Activated effector memory CD4-positive, alpha-beta T cell treated with anti-CD3 and anti-CD28 coated beads, Interleukin-2, amount 50 U/mL, for 16 hours (primary cell): Measurements from ENCODE around the gene KRTAP10-8.
"Not testable (repeated sequence)": the region's sequence is repeated elsewhere in the genome, so short reads cannot be mapped to it uniquely, and the experiment has no call there.

Source experiments
- DNase-seq: peaks from one replicate; pipeline ENCODE4 v3.0.0-alpha.2; 2020

The KRTAP10-8 gene

DNA sequence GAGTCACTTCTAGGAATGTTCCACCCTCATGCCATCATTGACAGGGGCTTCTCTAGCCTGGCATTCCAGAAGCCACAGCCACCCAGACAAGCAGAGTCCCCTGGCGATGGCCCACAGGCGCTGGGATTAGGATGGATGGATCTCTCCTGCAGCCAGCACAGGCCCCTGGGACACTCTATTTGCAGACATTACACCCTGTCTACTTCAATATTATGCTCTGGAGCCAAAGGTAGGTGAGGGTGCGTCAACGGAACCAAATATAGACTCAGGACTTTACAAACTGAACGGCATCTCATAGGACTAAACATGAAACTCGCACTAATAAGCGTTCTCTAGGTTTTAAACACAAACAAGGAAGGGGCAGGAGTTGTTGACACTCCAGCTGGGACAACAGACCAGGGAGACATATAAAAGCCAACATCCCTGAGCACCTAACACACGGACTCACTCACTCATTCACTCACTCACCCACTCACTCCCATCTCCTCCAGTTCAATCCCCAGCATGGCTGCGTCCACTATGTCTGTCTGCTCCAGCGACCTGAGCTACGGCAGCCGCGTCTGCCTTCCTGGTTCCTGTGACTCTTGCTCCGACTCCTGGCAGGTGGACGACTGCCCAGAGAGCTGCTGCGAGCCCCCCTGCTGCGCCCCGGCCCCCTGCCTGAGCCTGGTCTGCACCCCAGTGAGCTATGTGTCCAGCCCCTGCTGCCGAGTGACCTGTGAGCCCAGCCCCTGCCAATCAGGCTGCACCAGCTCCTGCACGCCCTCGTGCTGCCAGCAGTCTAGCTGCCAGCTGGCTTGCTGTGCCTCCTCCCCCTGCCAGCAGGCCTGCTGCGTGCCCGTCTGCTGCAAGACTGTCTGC lies 11.5 kb upstream of the KRTAP10-8 start, which contains the start of gene KRTAP10-7:
Gene KRTAP10-7, plus strand, starts transcription at position 480 of the 861 bp plus-strand sequence. Its CDS starts 25 bp downstream, at position 505.
- not testable (repeated sequence) for DNase-seq

DNA sequence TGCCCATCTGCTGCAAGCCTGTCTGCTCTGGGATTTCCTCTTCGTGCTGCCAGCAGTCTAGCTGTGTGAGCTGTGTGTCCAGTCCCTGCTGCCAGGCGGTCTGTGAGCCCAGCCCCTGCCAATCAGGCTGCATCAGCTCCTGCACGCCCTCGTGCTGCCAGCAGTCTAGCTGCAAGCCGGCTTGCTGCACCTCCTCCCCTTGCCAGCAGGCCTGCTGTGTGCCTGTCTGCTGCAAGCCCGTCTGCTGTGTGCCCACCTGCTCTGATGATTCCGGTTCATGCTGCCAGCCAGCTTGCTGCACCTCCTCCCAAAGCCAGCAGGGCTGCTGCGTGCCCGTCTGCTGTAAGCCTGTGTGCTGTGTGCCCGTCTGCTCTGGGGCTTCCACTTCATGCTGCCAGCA lies 10.8 kb upstream of the KRTAP10-8 start:
- DNase-seq: not testable (repeated sequence)

DNA sequence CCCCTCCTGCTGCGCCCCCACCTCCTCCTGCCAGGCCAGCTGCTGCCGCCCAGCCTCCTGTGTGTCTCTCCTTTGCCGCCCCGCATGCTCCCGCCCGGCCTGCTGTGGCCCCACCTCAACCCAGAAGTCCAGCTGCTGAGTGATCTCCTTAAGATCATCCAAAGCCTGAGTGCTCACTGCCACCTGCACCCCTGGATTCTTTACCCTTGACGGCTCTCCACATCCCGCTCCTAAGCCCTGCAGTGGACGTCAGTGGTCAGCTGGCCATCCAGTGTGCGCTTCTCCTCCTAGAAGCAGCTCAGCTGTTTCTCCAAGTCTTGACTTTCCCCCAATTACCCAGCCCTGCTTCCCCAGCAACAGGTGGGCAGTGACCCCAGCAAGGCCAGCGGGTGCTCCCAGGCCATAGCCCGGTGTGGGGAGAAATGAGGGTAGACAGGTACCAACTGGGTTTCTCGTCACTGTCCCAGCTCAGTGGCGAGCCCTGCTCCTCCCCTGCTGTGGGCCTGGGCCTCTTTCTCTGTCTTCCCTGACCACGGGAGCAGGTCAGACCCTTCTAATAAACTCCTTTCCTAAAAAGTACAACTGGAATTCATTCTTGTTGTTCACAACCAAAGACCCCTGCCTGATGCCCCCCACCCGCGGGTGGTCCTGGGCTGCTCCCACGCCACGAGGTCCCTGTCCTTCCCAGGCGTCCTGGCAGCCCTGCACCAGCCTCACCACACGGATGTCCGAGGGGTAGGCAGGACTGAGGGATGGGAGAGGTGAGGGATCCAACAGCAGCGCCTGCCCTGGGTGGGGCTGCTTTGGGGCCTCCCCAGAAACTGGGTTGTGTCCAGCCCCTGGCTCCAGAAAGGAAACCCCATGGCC lies 10.1 kb upstream of the KRTAP10-8 start:
- DNase-seq: no peak

DNA sequence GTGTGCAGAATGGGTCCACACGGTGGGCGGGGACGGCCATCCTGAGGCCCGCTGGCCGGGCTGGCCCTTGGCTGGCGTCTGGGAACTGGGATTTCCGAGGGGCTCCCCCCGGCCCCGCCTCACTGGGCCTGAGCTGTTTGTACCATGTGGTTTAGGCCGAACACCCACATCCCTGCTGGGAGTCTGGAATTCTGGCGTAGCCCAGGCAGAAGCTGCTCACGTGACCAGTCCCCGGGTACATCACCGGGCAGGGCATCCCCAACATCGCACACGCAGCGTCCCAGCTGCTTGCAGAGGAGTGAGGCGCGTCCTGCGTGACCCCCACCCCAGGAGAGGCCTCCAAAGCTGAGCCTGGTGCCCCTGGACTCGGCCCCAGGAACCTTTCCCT lies 9.4 kb upstream of the KRTAP10-8 start:
- no peak for DNase-seq

DNA sequence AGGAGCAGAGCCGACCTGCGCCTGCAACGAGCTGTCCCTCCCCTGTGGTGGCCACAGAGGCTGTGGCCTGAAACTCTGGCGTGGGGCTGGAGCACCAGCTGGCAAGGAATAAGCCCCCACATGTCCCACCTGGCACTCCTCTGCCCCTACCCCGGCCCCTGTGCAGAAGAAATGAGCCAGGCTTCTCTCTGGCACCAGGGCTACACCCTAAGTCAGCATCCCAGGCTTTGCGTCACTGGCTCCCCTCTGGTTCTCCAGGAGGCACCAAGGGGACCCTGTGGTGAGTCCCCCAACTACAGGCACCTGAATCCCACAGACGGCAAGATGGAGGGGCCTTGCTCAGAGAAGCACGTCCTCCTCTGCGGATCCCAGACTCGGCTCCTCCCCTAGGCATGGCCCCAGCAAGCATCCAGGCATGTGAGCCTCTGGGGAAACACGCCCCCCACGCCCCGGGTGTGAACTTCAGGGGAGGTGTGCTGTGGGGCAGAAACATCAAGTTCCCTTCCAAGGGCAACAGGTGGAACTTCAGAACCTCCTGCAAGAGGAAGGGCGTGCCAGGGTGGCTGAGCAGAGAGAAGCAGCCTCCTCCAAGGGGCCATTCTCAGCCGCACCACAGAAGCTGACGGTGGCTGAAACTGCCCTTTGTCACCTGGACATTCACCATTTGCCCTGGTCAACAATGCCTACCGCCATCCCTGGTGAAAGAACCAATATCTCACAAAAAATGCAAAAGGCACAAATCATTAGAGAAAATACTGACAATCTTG lies 8.6 kb upstream of the KRTAP10-8 start:
- peak; percentile 39 for DNase-seq

DNA sequence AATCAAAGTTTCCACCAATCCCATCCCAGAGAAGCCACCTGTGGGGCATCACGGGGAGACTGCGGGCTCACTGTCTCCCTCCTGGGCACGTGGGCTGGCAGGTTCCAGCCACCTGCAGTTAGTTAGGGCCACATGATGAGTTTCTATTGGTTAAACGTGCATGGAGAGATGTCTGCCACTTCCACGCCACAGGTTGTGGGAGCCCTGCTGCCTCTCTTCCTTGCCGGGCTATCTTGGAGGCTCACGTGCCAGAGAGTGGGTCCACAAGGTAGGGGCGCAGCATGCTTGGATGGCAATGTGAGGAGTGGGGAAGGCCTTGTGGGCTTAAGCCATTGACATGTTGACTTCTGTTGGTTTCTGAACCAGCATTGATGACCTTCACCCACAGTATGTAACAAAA lies 8.0 kb upstream of the KRTAP10-8 start:
- peak; percentile 55 for DNase-seq

DNA sequence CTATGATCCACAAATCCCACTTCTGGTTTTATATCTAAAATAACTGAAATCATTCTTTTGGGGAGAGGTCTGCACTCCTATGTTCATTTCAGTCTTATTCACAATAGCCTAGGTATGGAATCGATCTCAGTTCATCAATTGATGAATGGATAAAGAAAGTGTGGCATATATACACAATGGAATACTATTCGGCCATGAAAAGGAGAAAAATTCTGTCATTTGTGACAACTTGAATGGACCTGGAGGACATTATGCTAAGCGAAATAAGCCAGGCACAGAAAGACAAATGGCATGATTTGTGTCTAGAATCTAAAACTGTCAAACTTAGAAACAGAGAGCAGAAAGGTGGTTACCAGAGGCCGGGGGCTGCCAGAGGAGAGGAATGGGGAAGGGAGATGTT lies 5.4 kb upstream of the KRTAP10-8 start:
- DNase-seq: no peak

DNA sequence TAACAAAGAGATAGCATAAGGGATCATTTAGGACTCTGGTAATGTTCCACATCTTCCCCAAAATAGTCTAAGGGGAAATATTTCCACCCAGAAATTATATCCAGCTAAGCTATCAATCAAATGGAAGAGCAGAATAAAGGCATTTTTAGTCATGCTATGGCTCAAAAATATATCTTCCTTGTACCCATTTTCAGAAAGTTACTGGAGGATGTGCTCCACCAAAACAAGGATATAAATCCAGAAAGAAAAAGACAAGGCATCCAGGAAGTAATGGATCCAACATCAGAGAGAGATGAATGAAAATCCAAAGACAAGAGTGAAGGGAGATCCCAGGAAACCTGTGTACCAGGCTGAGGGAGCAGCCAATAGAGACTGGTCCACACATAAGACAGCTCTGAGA lies 2.7 kb upstream of the KRTAP10-8 start:
- DNase-seq: no peak

DNA sequence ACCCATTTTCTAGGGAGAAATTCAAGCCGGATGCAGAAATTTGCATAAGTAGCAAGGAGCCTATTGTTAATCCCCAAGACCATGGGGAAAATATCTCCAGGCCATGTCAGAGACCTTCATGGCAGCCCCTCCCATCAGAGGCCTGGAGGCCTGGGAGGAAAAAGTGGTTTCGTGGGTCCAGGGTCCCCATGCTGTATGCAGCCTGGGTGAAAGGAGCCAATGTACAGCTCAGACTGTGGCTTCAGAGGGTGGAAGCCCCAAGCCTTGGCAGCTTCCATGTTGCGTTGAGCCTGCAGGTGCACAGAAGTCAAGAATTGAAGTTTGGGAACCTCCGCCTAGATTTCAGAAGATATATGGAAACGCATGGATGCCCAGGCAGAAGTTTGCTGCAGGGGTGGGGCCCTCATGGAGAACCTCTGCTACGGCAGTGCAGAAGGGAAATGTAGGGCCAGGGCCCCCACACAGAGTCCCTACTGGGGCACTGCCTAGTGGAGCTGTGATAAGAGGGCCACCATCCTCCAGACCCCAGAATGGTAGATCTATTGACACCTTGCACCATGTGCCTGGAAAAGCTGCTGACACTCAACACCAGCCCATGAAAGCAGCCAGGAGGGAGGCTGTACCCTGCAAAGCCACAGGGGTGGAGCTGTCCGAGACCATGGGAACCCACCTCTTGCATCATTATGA lies 1.6 kb upstream of the KRTAP10-8 start:
- not testable (repeated sequence) for DNase-seq

DNA sequence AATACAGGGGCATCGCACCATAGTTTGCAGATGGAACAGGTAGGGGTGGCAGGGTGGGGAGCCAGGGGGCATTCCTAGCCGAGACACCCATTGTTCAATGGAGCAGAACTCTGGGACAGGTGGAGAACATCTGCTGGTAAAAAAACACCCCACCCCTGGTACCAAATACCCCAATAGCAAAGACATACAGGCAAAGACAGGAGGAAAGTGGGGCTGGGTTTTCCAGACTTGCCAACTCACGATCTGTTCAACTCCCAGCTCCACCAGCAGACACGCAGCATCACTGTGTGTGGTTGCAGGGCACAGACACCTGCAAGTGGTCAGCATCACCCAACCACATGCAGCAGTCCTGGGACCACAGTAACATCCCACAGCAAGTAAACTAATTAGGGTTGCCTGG lies 328 bp upstream of the KRTAP10-8 start:
- no peak for DNase-seq

DNA sequence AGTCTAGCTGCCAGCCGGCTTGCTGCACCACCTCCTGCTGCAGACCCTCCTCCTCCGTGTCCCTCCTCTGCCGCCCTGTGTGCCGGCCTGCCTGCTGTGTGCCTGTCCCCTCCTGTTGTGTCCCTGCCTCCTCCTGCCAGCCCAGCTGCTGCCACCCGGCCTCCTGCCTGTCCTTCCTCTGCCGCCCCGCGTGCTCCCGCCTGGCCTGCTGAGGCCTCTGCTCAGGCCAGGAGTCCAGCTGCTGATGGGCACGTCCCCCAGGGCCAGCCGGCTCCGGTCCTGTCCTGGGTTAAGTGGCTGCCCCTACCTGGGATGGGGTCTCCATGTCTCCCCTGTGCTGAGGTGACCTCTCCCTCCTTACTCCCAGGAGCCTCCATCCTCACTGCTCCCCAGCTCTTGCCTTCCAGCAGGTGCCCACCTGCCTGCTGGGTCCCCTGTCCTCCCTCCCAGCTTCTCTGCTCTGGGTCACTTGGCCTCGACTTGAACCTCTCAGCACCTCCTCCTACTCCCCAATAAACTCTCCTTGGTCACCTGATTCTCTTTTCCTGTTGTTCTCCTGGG lies 870 bp downstream of the KRTAP10-8 start:
- no peak for DNase-seq

DNA sequence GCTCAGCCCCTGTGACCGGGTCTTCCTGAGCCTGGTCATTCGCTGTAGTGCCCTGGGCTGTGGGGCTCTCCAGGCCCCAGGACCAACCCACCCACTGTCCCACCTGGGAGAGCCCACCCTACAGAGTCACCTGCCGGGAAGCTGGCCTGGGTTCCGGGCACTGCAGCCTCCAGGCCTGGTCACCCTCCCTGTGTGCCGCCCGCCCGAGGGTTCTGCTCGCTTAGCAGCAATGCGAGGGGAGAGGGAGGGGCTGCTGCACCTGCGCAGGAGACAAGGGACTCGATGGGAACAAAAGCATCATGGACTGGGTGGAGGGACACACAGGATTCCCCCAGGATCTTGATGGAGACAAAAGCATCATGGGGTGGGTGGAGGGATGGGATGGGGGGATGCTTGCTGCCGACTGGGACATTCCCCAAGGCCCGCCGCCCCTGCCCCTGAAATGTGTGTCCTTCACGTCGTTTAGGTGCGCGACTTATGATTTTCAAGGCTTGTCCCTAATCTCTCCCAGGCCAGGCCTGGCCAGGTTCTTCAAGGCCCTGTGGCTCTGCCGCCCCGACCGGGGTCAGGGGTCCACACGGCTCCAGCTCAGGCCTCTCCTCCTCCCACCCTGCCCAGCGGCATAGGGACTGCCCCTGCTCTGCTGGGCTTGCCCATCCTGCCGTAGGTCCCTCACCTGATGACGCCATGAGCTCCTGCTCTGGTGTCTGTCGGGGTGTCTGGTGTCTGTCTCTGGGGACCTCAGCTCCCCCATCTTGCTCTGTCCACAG lies 1.7 kb downstream of the KRTAP10-8 start:
- DNase-seq: no peak

DNA sequence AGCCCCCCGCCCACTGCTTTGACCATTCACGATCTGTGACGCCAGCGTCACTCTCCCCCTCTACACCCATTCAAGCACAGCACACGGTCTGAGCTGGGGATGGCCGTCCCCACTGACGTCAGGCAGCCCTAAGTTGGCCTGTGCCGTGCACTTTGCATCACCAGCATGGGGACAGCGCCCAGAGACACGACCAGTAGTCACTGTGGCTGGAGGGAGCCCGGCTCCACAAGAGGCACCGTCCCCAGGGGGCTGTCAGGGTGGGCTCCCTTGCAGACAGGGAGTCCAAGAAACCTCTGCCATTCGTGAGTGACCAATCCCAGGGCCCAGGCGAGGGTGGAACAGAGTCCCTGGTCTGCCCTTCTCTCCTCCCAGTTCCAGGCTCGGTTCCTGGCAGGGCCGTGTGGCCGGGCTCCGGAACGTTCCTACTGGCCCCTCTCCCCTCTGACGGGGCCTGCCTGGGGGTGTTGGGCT lies 2.3 kb downstream of the KRTAP10-8 start:
- no peak for DNase-seq

DNA sequence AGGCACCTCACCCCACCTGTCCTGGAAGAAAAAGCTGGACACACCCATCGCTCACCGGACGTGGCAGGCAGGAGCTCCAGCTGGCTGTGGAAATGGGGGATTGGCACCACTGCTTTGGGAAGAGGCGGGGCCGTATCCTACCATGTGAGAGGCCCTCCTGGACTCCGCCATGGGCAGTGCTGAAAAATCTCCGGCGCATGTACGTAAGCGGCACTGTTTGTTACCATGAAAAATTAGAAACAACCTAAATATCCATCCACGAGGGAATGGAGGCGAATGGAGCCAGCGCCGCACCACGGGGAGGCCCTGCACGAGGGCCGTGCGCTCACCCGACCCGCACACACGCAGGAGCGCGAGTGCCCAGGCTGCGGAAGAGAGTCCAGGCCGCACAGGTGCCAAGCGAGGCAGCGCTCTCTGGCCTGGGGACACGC lies 3.1 kb downstream of the KRTAP10-8 start:
- DNase-seq: no peak

DNA sequence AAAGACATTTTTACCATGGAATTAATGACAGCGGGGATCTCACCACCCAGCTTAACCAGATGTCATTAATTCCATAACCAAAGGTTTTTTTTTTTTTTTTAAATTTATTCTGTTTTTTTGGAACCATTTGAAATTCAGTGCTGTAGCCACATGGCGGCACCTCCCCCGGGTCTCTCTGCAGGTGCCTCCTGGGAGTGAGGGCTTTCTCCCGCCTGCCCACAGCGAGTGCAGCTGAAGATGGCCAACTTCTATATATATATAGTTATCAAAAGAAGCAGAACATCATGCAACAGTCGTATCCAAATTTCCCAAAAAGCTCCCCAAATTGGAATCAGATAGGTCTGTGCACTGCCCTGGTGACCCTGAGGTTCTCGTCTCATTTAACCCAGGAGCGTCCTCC lies 3.6 kb downstream of the KRTAP10-8 start:
- no peak for DNase-seq

DNA sequence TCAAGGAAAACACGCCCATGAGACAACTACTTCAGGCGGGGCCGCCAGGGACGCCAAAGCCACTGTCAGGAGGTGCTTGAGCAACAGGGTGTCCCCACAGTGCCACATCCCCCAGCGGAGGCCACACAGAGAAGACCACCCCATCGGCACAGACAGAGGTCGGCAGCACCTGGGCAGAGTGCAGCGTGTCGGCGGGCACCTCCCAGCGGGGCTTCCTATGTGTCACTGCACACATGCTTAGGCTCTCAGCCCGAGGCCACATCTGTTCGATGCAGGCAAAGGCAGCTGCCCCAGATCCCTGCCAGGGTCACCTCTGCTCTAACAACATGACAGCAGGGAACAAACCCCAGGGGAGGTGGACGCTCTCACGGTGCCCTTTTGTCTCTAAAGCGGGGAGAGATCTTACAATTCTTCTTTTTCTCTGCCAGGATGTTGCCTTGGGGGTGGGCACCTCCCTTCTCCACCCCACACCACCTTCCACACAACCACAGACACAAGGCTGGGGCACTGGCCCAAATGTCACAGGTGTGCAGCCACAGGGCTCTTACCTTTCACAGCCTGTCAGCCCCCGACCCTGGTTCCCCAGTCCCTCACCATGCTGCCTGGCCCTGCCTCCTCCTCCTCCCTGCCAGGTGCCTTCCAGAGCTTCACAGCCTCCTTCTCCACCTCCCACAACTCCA lies 4.2 kb downstream of the KRTAP10-8 start:
- DNase-seq: no peak

DNA sequence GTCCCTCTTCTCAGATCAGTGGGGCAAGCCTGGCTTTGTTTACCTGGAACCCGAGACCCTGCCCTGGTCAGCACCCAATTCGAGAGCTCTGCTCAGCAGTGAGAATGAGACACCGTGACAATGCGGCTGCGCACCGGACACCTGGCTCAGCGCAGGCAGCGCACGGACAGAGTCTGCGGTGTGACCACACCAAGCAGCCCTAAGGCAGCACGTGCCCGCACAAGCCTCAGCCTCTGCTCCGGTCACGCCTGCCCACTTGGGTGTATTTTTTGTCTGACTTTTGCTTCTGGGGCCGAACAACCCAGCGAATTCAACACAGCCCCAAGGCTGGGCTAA lies 4.7 kb downstream of the KRTAP10-8 start:
- no peak for DNase-seq

DNA sequence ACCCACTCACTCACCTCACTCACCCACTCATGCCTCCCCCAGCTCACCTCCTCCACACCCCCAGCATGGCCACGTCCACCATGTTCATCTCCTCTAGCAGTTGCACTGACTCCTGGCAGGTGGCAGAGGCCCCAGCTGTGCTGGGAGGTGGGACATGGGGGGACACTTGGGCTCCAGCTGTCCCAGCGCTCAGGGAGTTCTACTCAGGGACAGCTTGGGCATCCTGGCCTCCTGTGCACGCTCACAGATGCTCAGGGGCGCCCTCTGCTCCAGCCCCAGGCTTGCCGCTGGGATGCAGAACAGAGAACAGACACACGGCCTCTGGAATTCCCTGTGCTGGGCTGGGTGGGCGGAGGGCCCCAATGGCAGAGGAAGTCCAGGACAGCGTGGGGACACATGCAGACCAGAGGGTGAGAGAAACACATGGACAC lies 5.2 kb downstream of the KRTAP10-8 start:
- DNase-seq: no peak

DNA sequence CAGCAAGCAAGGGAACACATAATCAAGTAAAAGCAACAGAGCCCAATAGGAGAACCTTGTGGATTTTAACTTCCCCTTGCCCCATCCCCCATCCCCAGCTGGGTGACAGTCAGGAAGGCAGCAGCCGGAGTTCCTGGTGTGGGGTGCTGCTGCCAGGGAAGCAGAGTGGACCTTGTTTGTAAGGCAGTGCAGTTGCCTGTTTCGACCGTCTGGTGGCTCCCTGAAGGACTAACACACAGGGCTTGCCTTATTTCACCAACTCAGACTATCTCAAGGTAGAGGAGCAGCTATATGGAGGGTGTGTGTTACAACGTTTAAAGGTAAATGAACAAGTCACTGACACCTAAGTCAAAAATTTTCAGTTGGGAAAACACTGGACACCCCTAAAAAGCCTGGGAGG lies 6.6 kb downstream of the KRTAP10-8 start:
- no peak for DNase-seq

DNA sequence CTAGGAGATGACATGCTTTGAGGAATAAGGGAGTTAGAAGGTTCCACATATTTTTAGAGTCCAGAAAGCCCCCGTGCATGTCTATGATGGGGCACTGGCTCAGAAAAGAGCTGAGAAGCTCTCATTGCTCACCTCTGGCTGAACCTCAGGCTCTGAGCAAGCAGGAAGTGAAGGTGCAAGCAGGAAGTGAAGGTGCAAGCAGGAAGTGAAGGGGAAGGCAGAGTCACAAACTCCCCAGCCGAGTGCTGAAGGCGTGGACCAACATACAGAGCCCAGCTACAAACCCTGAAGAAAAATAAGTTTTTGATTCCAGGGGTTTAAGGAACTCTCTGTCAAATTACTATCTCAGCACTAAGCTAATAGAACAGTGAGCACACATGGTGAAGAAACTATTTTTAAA lies 7.0 kb downstream of the KRTAP10-8 start:
- DNase-seq: peak; percentile 86

DNA sequence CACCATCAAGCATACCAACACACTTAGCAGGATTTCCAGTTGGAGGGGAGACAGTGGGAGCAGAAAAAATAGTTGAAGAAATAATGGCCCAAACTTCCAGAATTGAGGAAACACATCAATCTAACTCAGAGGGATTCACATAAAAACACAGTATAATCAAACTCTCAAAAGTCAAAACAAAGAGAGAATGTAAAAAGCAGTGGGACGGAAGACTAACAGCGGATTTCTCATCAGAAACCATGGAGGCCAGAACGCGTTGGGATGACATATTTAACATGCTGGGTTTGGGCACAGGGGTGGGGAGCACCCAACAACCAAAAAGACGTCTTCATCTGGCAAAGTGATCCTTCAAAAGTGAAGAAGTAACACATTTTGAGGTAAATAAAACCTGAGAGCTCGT lies 8.0 kb downstream of the KRTAP10-8 start:
- DNase-seq: no peak
